ENCODE results near the gene GBGT1.

- TF ChIP-seq SMAD4 (CRISPR knock-in tag; conservative IDR thresholded peaks at IDR 0.05) (peak; percentile 51), SOX6 (IDR thresholded peaks at IDR 0.05) (no peak), ESRRB (CRISPR knock-in tag; IDR thresholded peaks at IDR 0.05; ENCODE audit: borderline replicate concordance) (no peak)
Observed at GRCh38 chr9:133160742-133161546, 2.8 kb downstream of the GBGT1 start.

Measured in K562 (cell line).